Neutrophil (primary cell): ENCODE results near the gene CYTL1.
"Not testable (repeated sequence)": the region's sequence is repeated elsewhere in the genome, so short reads cannot be mapped to it uniquely, and the experiment has no call there.

Experiments used
- H3K27ac ChIP-seq: fragments of 200-600 bp; sonication (generic); 2 replicates; pipeline ENCODE4 v1.5.1; 2016; ENCODE audit warnings: mild to moderate bottlenecking, moderate library complexity
- H3K27me3 ChIP-seq: fragments of 200-600 bp; sonication (generic); 2 replicates; pipeline ENCODE4 v1.6.0; 2016; ENCODE audit warnings: mild to moderate bottlenecking
- H3K36me3 ChIP-seq: fragments of 200-600 bp; sonication (generic); 2 replicates; pipeline ENCODE4 v1.5.1; 2017
- H3K4me1 ChIP-seq, 2 experiments: fragments of 200-600 bp in 1 of 2; sonication (generic) in 1 of 2; 1 replicate in 1 of 2; 2 replicates in 1 of 2; pipeline versions ENCODE4 v1.5.1 to v1.6.1; 2013 to 2016; ENCODE audit warnings: low read depth in 1 of 2, low read length in 1 of 2, mild to moderate bottlenecking in 1 of 2, moderate library complexity in 1 of 2; ENCODE audit not compliant: control insufficient read depth in 1 of 2, insufficient read depth in 1 of 2
- H3K4me3 ChIP-seq, 2 experiments: fragments of 200-600 bp in 1 of 2; sonication (generic) in 1 of 2; 1 replicate in 1 of 2; 2 replicates in 1 of 2; pipeline ENCODE4 v1.5.1; 2013 to 2016; ENCODE audit warnings: low read depth in 1 of 2, low read length in 1 of 2, mild to moderate bottlenecking in 1 of 2, moderate library complexity in 1 of 2
- H3K9me3 ChIP-seq: fragments of 200-600 bp; sonication (generic); 2 replicates; pipeline ENCODE4 v1.5.1; 2016
- TF ChIP-seq, protein P1 (sequence below): fragments of 200-600 bp; sonication (generic); IDR thresholded peaks from 2 replicates; pipeline ENCODE4 v1.5.1; 2016; ENCODE audit warnings: antibody characterized with exemption

The CYTL1 gene, protein sequence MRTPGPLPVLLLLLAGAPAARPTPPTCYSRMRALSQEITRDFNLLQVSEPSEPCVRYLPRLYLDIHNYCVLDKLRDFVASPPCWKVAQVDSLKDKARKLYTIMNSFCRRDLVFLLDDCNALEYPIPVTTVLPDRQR

DNA sequence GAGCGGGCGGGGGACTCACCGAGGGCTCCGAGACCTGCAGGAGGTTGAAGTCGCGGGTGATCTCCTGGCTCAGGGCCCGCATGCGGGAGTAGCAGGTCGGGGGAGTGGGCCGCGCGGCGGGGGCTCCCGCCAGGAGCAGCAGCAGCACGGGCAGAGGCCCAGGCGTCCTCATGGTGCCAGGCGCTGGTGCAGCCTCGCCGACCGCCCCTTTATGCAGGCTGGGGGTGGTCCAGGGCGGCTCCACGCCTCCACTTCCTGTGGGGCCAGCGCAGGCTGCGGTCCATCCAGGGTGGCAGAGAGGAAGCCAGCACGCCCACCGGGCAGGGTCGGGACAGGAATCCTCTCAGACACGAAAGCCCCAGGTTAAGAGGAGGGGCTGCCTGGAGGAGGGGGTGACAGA lies at the start of gene CYTL1:
Gene CYTL1 (minus strand): TSS at position 185 of the 400 bp plus-strand sequence. CDS start 13 bp downstream, at position 172.
- Histone ChIP-seq H3K9me3 (no peaks in the 10 kb centered on the region), H3K27me3 (peaks cover 38% of the 10 kb centered on the region), H3K4me3 (no peak within 1 kb of the TSS), H3K27ac (no peak within 1 kb of the TSS), H3K4me1 (peaks cover 0 to 3% of the 10 kb centered on the region in 2 experiments), H3K36me3 (no peaks in the 10 kb centered on the region)
- TF ChIP-seq, protein P1, sequence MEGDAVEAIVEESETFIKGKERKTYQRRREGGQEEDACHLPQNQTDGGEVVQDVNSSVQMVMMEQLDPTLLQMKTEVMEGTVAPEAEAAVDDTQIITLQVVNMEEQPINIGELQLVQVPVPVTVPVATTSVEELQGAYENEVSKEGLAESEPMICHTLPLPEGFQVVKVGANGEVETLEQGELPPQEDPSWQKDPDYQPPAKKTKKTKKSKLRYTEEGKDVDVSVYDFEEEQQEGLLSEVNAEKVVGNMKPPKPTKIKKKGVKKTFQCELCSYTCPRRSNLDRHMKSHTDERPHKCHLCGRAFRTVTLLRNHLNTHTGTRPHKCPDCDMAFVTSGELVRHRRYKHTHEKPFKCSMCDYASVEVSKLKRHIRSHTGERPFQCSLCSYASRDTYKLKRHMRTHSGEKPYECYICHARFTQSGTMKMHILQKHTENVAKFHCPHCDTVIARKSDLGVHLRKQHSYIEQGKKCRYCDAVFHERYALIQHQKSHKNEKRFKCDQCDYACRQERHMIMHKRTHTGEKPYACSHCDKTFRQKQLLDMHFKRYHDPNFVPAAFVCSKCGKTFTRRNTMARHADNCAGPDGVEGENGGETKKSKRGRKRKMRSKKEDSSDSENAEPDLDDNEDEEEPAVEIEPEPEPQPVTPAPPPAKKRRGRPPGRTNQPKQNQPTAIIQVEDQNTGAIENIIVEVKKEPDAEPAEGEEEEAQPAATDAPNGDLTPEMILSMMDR, result no peak

DNA sequence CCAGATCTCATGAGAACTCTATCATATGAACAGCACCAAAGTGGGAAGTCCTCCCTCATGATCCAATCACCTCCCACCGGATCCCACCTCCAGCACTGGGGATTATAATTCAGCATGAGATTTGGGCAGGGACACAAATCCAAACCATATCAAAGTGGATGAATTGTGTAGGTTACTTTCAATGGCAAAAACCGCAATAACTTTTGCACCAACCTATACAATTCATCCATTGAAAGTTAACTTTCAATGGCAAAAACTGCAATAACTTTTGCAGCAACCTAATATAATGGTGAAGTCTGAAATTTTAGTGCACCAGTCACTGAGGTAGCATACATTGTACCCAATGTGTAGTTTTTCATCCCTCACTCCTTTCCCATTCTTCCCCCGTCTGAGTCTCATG lies 48.6 kb upstream of the CYTL1 start:
- no peak overlapping the region for H3K4me3 ChIP-seq
- no peaks in the 10 kb centered on the region for H3K4me1 ChIP-seq
- H3K9me3 ChIP-seq, result no peaks in the 10 kb centered on the region
- H3K27ac ChIP-seq, result no peak overlapping the region
- H3K36me3 ChIP-seq, result no peaks in the 10 kb centered on the region
- H3K27me3 ChIP-seq, result no peaks in the 10 kb centered on the region
- TF ChIP-seq, protein P1, result no peak

DNA sequence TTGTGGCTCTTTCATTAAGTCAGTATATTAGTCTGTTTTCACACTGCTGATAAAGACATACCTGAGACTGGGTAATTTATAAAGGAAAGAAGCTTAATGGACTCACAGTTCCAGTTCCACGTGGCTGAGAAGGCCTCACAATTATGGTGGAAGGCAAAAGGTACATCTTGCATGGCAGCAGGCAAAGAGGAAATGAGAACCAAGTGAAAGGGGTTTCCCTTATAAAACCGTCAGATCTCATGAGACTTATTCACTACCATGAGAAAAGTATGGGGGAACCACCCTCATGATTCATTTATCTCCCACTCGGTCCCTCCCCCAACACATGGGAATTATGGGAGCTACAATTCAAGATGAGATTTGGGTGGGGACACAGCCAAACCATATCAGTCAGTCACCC lies 47.7 kb upstream of the CYTL1 start:
- not testable (repeated sequence) for H3K4me3 ChIP-seq, H3K9me3 ChIP-seq, H3K27me3 ChIP-seq, H3K27ac ChIP-seq, H3K4me1 ChIP-seq, H3K36me3 ChIP-seq

DNA sequence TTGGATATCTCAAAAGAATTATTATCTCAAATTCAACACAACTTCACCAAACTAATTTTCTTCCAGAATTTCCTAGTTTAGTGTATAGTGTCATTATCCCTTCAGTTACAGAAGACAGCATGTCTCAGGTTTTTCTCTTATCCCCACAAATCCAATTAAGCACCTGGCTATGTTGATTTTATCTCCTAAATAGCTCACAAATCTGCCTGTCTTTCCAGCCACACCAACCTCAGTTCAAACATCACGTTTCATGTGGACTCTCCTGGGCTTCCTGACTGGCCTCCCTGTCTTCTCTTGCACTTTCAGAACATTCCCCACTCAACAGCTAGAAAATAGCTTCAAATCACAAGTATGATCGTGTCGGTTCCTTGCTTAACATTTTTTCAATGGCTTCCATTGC lies 46.8 kb upstream of the CYTL1 start:
- Histone ChIP-seq H3K27ac (no peak overlapping the region), H3K9me3 (no peaks in the 10 kb centered on the region), H3K4me3 (no peak overlapping the region), H3K27me3 (no peaks in the 10 kb centered on the region), H3K4me1 (no peaks in the 10 kb centered on the region), H3K36me3 (no peaks in the 10 kb centered on the region)
- TF ChIP-seq, protein P1, result no peak

DNA sequence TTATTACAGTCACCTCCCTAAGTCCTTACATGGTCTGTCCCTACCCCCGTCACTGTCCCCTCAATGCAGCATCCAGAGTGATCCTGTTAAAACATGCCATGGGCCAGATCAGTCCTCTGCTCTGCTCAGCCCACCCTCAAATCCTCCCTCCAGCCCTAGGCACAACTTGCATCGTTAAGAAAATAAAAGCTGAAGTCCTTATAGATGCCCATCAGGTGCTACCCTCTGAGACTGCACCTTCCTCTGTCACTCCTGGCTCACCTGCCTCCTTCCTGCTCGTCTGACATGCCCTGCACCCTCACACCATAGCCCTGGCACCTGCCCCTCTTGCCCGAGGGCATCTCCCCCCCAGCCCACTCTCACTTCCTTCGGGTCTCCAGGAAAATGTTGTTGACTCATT lies 36.2 kb upstream of the CYTL1 start:
- Histone ChIP-seq H3K4me1 (peaks cover 16 to 19% of the 10 kb centered on the region in 2 experiments), H3K9me3 (no peaks in the 10 kb centered on the region)

DNA sequence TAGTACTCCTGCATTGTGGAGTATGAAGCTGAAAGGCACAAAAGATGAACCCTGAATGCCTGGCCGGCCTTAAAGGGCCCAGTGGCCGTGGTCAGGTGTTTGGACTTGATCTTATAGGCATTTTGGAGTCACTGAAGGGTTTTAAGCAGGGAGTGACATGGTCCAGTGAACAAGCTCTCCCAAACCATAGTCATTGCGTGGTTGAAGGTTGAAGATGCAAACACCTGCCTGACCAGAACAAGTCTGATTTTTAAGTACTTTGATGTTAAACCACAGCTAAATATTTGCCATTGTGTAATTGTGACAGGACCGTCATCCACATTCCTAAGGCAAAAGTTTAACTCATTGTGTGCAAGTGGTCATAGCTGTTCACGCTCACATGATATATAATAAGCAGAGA lies 35.3 kb upstream of the CYTL1 start:
- no peak overlapping the region for H3K4me3 ChIP-seq
- H3K27me3 ChIP-seq, result peaks cover 48% of the 10 kb centered on the region
- peaks cover 16 to 19% of the 10 kb centered on the region in 2 experiments for H3K4me1 ChIP-seq
- no peaks in the 10 kb centered on the region for H3K36me3 ChIP-seq
- H3K27ac ChIP-seq, result no peak overlapping the region
- TF ChIP-seq, protein P1, result no peak
- no peaks in the 10 kb centered on the region for H3K9me3 ChIP-seq

More for the DNA sequence above, 36.2 kb upstream of the CYTL1 start:
- H3K4me3 ChIP-seq, result no peak overlapping the region
- peaks cover 39% of the 10 kb centered on the region for H3K27me3 ChIP-seq
- TF ChIP-seq, protein P1, result no peak
- H3K27ac ChIP-seq, result no peak overlapping the region
- H3K36me3 ChIP-seq, result no peaks in the 10 kb centered on the region
